BJ (cell line): ENCODE results near the gene TECR. TPM values are rescaled to one million over a fixed set of nuclear protein-coding genes. Genes with fewer than 3 reads are reported as not detected.
A peak's percentile ranks its signal among the peaks of the same experiment; 100 is the strongest.

ENCODE experiments used
- CTCF ChIA-PET: fragments of 350-600 bp; formaldehyde crosslinking; extraction: SDS; loops from one replicate; lab custom pipeline; 2021; ENCODE audit warnings: antibody characterized with exemption, inconsistent platforms; lab: Yijun Ruan, JAX
- POLR2A ChIA-PET: fragments of 300-600 bp; sonication (Branson Sonifier 250); formaldehyde crosslinking; extraction: SDS; loops from one replicate; lab custom pipeline; 2021; ENCODE audit warnings: antibody characterized with exemption; lab: Charles Lee
- DNase-seq: peaks from one replicate; pipeline ENCODE4 v3.0.0-alpha.2; 2011; ENCODE audit warnings: low read depth
- H3K27me3 ChIP-seq: 2 replicates; pipeline ENCODE4 v1.6.0; 2011; ENCODE audit warnings: low read length; ENCODE audit not compliant: control insufficient read depth, insufficient read depth
- H3K36me3 ChIP-seq: 2 replicates; pipeline ENCODE4 v1.5.1; 2011; ENCODE audit warnings: low read length; ENCODE audit not compliant: control insufficient read depth, insufficient read depth
- H3K4me3 ChIP-seq: 2 replicates; pipeline ENCODE4 v1.5.1; 2011; ENCODE audit warnings: low read depth, mild to moderate bottlenecking, control low read depth, low read length
- CTCF ChIP-seq: IDR thresholded peaks from 2 replicates; pipeline ENCODE4 v1.5.1; 2011; ENCODE audit warnings: low read depth, mild to moderate bottlenecking, control low read depth, inconsistent platforms, low read length, moderate library complexity; ENCODE audit not compliant: insufficient read depth
- polyA plus RNA-seq: library from polyadenylated mRNA; depleted of rRNA; stranded (reverse); fragments of >200 nt; gene quantifications from 2 replicates; pipeline ENCODE4 v1.2.3, GENCODE V29; 2011

The TECR gene
- polyA plus RNA-seq, 1 experiment: 95.9 TPM

GRCh38 chr19:14528419-14529253 is 758 bp upstream of the TECR start:
- CTCF ChIA-PET: no interaction called here
- no peaks in the 10 kb centered on the region for H3K36me3 ChIP-seq
- POLR2A ChIA-PET: interaction anchor here (1.1 kb wide), 1 partner anchor 10 kb away, joined by 6 read pairs; the partner anchor contains the start of gene DNAJB1
- peak overlapping the region; percentile 61 for H3K4me3 ChIP-seq
- H3K27me3 ChIP-seq: no peaks in the 10 kb centered on the region
- TF ChIP-seq CTCF: no peak
- no peak for DNase-seq

- no peak for DNase-seq
- ChIA-PET POLR2A (no interaction called here), CTCF (no interaction called here)
- no peaks in the 10 kb centered on the region for H3K36me3 ChIP-seq
- no peak for TF ChIP-seq CTCF
- H3K4me3 ChIP-seq: peak overlapping the region; percentile 67
- H3K27me3 ChIP-seq: no peaks in the 10 kb centered on the region
Observed at GRCh38 chr19:14530005-14530348, 583 bp downstream of the TECR start.

GRCh38 chr19:14530506-14530905 is 1.1 kb downstream of the TECR start:
- DNase-seq: no peak
- ChIA-PET POLR2A (no interaction called here), CTCF (interaction anchor here (0.7 to 0.8 kb wide), 2 partner anchors 24 to 53 kb away, joined by 3 to 4 read pairs; no protein-coding TSS in a partner anchor)
- Histone ChIP-seq H3K27me3 (no peaks in the 10 kb centered on the region), H3K4me3 (peak overlapping the region; percentile 67), H3K36me3 (no peaks in the 10 kb centered on the region)
- TF ChIP-seq CTCF: no peak

DNA sequence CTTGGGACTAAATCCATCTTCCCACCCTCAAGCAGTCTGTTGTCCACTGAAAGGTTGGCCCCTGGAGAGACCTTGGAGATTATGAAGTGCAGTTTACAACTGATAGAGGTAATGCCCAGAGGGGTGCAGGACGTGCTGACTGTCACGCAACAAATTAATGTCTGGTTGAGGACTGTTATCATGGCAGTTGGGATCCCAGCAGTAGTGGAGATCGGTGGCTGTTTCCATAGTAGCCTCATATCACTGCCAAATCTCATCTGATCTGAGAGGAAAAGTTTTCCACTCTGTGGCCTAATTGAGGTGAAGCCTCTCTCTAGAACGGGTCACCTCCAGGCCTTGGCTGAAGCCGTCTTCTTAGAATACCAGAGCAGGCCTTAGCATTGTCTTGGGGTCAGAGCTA is 4.1 kb downstream of the TECR start:
- H3K36me3 ChIP-seq: no peaks in the 10 kb centered on the region
- no peaks in the 10 kb centered on the region for H3K27me3 ChIP-seq
- no peak overlapping the region for H3K4me3 ChIP-seq
- POLR2A ChIA-PET: no interaction called here
- no peak for TF ChIP-seq CTCF
- CTCF ChIA-PET: interaction anchor here (0.9 kb wide), 2 partner anchors 14 to 40 kb away, joined by 3 to 4 read pairs; no protein-coding TSS in a partner anchor
- DNase-seq: no peak

- Histone ChIP-seq H3K36me3 (no peaks in the 10 kb centered on the region), H3K4me3 (no peak overlapping the region), H3K27me3 (no peaks in the 10 kb centered on the region)
- TF ChIP-seq CTCF: no peak
- DNase-seq: no peak
- ChIA-PET CTCF (interaction anchor here (4.7 kb wide), 1 partner anchor 20 kb away, joined by 27 read pairs; no protein-coding TSS in a partner anchor), POLR2A (no interaction called here)
Observed at GRCh38 chr19:14536926-14537692, 7.7 kb downstream of the TECR start.
